A673 (cell line): ENCODE results near the gene F11R.
"Not testable (repeated sequence)": the region's sequence is repeated elsewhere in the genome, so short reads cannot be mapped to it uniquely, and the experiment has no call there.

Source experiments
- EZH2 ChIP-seq: fragments of 200-600 bp; sonication (generic); IDR thresholded peaks from 2 replicates; pipeline ENCODE4 v1.6.1; 2017; ENCODE audit warnings: borderline replicate concordance, low read depth, mild to moderate bottlenecking, mixed read lengths, antibody characterized with exemption, low read length; ENCODE audit not compliant: poor library complexity, severe bottlenecking
- TF ChIP-seq, protein P1 (sequence below): fragments of 300-800, 200-600 bp; sonication (generic); conservative IDR thresholded peaks from 2 replicates; pipeline ENCODE4 v1.5.1; 2017; ENCODE audit warnings: low read depth, mild to moderate bottlenecking, antibody characterized with exemption, low read length, moderate library complexity, mixed read lengths

- TF ChIP-seq, protein P1, sequence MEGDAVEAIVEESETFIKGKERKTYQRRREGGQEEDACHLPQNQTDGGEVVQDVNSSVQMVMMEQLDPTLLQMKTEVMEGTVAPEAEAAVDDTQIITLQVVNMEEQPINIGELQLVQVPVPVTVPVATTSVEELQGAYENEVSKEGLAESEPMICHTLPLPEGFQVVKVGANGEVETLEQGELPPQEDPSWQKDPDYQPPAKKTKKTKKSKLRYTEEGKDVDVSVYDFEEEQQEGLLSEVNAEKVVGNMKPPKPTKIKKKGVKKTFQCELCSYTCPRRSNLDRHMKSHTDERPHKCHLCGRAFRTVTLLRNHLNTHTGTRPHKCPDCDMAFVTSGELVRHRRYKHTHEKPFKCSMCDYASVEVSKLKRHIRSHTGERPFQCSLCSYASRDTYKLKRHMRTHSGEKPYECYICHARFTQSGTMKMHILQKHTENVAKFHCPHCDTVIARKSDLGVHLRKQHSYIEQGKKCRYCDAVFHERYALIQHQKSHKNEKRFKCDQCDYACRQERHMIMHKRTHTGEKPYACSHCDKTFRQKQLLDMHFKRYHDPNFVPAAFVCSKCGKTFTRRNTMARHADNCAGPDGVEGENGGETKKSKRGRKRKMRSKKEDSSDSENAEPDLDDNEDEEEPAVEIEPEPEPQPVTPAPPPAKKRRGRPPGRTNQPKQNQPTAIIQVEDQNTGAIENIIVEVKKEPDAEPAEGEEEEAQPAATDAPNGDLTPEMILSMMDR, result not testable (repeated sequence)
- TF ChIP-seq EZH2, result not testable (repeated sequence)
These were observed 6.0 kb upstream of the F11R start for GRCh38 chr1:161026954-161027353.
